ENCODE measurements around the gene BRIX1.
"Not testable (repeated sequence)": the region's sequence is repeated elsewhere in the genome, so short reads cannot be mapped to it uniquely, and the experiment has no call there.

BRIX1 gene

GRCh38 chr5:34944460-34945047 is 29.0 kb downstream of the BRIX1 start:
- H3K27ac ChIP-seq: no peak overlapping the region
- no peak overlapping the region for H3K9ac ChIP-seq
- no peaks in the 10 kb centered on the region for H4K20me1 ChIP-seq
- no peak overlapping the region for H3K4me2 ChIP-seq
- H3K4me3 ChIP-seq: no peak overlapping the region
- TF ChIP-seq Cebpa-rat (IDR thresholded peaks at IDR 0.05): no peak
- no peaks in the 10 kb centered on the region for H3K4me1 ChIP-seq
- no peaks in the 10 kb centered on the region for H3K27me3 ChIP-seq
- no peaks in the 10 kb centered on the region for H3K9me3 ChIP-seq
- H3K36me3 ChIP-seq: peaks cover 81% of the 10 kb centered on the region

GRCh38 chr5:34957321-34957720 is 41.8 kb downstream of the BRIX1 start:
- no peak overlapping the region for H3K4me2 ChIP-seq
- no peak for TF ChIP-seq Cebpa-rat (IDR thresholded peaks at IDR 0.05)
- peaks cover 30% of the 10 kb centered on the region for H3K36me3 ChIP-seq
- no peak overlapping the region for H3K27ac ChIP-seq
- no peaks in the 10 kb centered on the region for H3K4me1 ChIP-seq
- H3K9me3 ChIP-seq: no peaks in the 10 kb centered on the region
- no peaks in the 10 kb centered on the region for H3K27me3 ChIP-seq
- no peak overlapping the region for H3K9ac ChIP-seq
- H3K4me3 ChIP-seq: no peak overlapping the region
- H4K20me1 ChIP-seq: no peaks in the 10 kb centered on the region

DNA sequence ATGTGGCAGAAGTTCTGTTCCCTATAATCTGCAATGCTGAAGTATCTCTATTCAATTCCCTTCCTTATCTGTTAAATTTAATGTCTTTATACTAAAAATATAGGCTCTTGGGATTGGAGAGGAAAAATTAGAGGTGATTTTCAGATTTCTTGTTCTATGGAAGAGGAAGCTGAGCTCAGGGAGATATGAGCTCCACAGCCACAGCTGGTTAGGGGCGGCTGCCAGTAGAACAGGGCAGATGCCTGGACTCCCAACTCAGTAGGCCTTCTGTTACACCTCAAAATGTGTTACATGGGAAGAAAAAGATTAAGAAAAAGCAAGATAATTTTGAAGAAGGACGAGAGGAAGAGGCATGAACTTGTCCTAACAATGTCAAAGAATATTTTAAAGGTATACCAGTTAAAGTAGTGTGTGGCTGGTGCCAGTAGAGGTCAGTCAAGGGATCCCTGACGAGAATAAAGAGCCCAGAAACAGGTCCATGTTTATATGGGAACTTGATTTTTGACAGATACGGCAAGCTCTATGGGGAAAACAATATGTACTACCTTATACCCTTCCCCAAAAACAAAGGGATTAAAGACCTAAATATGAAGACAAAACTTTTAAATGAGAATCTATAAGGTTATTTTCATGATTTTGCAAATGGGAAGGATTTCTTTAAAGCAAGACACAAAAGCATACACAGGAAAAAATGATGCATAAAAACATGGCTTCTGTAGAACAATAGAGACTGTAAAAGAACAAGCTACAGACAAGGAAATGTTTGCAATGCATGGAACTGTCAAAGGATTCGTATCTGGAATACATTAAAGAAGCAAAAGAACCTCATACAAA is 42.6 kb downstream of the BRIX1 start:
- H3K4me2 ChIP-seq: no peak overlapping the region
- no peak overlapping the region for H3K4me3 ChIP-seq
- H3K4me1 ChIP-seq: no peaks in the 10 kb centered on the region
- H3K9ac ChIP-seq: no peak overlapping the region
- no peak overlapping the region for H3K27ac ChIP-seq
- H4K20me1 ChIP-seq: no peaks in the 10 kb centered on the region
- H3K27me3 ChIP-seq: no peaks in the 10 kb centered on the region
- TF ChIP-seq Cebpa-rat (IDR thresholded peaks at IDR 0.05): no peak
- no peaks in the 10 kb centered on the region for H3K9me3 ChIP-seq
- H3K36me3 ChIP-seq: peaks cover 22% of the 10 kb centered on the region

DNA sequence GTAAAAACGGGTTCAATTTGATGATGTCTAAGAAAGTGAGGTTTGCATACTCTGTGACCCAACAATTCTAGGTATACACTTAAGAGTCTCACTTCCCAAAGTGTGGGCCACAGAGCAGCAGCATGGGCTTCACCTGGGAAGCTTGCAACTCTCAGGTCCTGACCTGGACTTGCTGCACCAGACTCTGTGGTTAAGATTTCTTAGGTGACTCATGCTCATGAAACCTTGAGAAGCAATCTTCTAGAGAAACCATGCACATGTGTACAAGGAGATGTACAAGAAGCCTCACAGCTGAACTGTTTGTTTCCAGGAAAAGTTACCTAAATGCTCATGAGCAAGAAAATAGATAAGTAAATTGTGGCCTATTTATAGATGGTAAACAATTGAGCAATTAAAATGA is 43.8 kb downstream of the BRIX1 start:
- Histone ChIP-seq H3K4me1 (no peaks in the 10 kb centered on the region), H3K27ac (no peak overlapping the region), H3K4me3 (no peak overlapping the region), H4K20me1 (no peaks in the 10 kb centered on the region), H3K9ac (no peak overlapping the region), H3K4me2 (no peak overlapping the region), H3K36me3 (peaks cover 12% of the 10 kb centered on the region), H3K9me3 (no peaks in the 10 kb centered on the region), H3K27me3 (no peaks in the 10 kb centered on the region)
- TF ChIP-seq Cebpa-rat (IDR thresholded peaks at IDR 0.05): no peak

- no peak for TF ChIP-seq Cebpa-rat (IDR thresholded peaks at IDR 0.05)
- H4K20me1 ChIP-seq: no peaks in the 10 kb centered on the region
- no peak overlapping the region for H3K4me2 ChIP-seq
- no peak overlapping the region for H3K9ac ChIP-seq
- peaks cover 9% of the 10 kb centered on the region; the same call in 1 of the 2 replicates for H3K36me3 ChIP-seq
- no peaks in the 10 kb centered on the region for H3K4me1 ChIP-seq
- H3K4me3 ChIP-seq: no peak overlapping the region
- H3K27me3 ChIP-seq: no peaks in the 10 kb centered on the region
- no peak overlapping the region for H3K27ac ChIP-seq
- peaks cover 22% of the 10 kb centered on the region for H3K9me3 ChIP-seq
Observed at GRCh38 chr5:34967540-34967939, 52.0 kb downstream of the BRIX1 start.

- Histone ChIP-seq H3K27me3 (no peaks in the 10 kb centered on the region), H4K20me1 (no peaks in the 10 kb centered on the region), H3K27ac (no peak overlapping the region), H3K9me3 (peaks cover 22% of the 10 kb centered on the region), H3K4me1 (no peaks in the 10 kb centered on the region), H3K4me3 (no peak overlapping the region), H3K4me2 (no peak overlapping the region), H3K9ac (no peak overlapping the region), H3K36me3 (peaks cover 9% of the 10 kb centered on the region; the same call in 1 of the 2 replicates)
- no peak for TF ChIP-seq Cebpa-rat (IDR thresholded peaks at IDR 0.05)
Observed at GRCh38 chr5:34968258-34968657, 52.7 kb downstream of the BRIX1 start.

DNA sequence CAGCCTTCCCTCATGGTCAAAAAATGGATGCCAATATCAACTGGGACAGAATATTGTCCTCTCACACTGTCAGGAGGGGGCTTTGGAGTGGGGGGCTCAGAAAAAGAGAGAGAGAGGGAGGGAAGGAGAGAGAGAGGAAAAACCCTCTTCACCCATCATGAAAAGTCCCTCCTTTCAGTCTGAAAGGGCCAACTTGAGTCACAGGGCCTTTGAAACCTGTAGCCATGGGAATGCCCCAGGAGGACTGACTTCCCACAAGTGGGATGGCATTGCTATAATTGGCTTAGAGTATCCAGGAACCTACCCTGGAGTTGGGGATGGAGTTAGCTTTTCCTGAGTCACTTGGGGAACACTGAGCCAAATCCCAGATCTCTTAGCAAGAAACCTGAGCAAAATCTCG is 55.0 kb downstream of the BRIX1 start:
- TF ChIP-seq Cebpa-rat (IDR thresholded peaks at IDR 0.05): no peak
- no peaks in the 10 kb centered on the region for H3K27me3 ChIP-seq
- no peaks in the 10 kb centered on the region for H4K20me1 ChIP-seq
- H3K36me3 ChIP-seq: peaks cover 9% of the 10 kb centered on the region; the same call in 1 of the 2 replicates
- peaks cover 13% of the 10 kb centered on the region for H3K9me3 ChIP-seq
- no peak overlapping the region for H3K4me2 ChIP-seq
- H3K9ac ChIP-seq: no peak overlapping the region
- H3K4me3 ChIP-seq: no peak overlapping the region
- H3K4me1 ChIP-seq: no peaks in the 10 kb centered on the region
- H3K27ac ChIP-seq: no peak overlapping the region

DNA sequence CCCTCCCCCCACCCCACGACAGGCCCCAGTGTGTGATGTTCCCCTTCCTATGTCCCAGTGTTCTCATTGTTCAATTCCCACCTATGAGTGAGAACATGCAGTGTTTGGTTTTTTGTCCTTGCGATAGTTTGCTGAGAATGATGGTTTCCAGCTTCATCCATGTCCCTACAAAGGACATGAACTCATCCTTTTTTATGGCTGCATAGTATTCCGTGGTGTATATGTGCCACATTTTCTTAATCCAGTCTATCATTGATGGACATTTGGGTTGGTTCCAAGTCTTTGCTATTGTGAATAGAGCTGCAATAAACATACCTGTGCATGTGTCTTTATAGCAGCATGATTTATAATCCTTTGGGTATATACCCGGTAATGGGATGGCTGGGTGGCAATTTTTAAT is 56.1 kb downstream of the BRIX1 start:
- not testable (repeated sequence) for H3K9me3 ChIP-seq, H3K4me3 ChIP-seq, H3K4me2 ChIP-seq, H4K20me1 ChIP-seq, H3K27me3 ChIP-seq, H3K27ac ChIP-seq, H3K4me1 ChIP-seq, H3K36me3 ChIP-seq, H3K9ac ChIP-seq
